HepG2 (cell line): ENCODE results near the gene TH. TPM values are rescaled to one million over a fixed set of nuclear protein-coding genes. Genes with fewer than 3 reads are reported as not detected.

Source experiments
- ARNTL ChIP-seq: sonication (generic); formaldehyde crosslinking; IDR thresholded peaks from 2 replicates; pipeline ENCODE4 v1.4.0; 2020; ENCODE audit warnings: mild to moderate bottlenecking, missing genetic modification reagents
- CBX5 ChIP-seq: sonication (generic); formaldehyde crosslinking; IDR thresholded peaks from 2 replicates; pipeline ENCODE4 v1.4.0; 2020; ENCODE audit warnings: missing genetic modification reagents, borderline replicate concordance
- JUN ChIP-seq: sonication (generic); formaldehyde crosslinking; IDR thresholded peaks from 2 replicates; pipeline ENCODE4 v1.4.0; 2020; ENCODE audit warnings: mild to moderate bottlenecking, missing genetic modification reagents
- KAT2B ChIP-seq: fragments of 150-350 bp; IDR thresholded peaks from 2 replicates; pipeline ENCODE4 v1.6.1; 2014; ENCODE audit warnings: low read depth, low read length, borderline replicate concordance
- SIN3A ChIP-seq: IDR thresholded peaks from 2 replicates; pipeline ENCODE4 v1.6.1; 2011; ENCODE audit warnings: low read depth, mild to moderate bottlenecking, control low read depth, low read length, borderline replicate concordance
- SPEN ChIP-seq: sonication (generic); formaldehyde crosslinking; IDR thresholded peaks from 2 replicates; pipeline ENCODE4 v1.5.1; 2020; ENCODE audit warnings: low read depth, mild to moderate bottlenecking, missing genetic modification reagents
- ZNF10 ChIP-seq: sonication (generic); formaldehyde crosslinking; IDR thresholded peaks from 2 replicates; pipeline ENCODE4 v1.4.0; 2020; ENCODE audit warnings: mild to moderate bottlenecking, low read depth, missing genetic modification reagents, borderline replicate concordance
- ZNF660 ChIP-seq: sonication (generic); formaldehyde crosslinking; IDR thresholded peaks from 2 replicates; pipeline ENCODE4 v1.5.1; 2020; ENCODE audit warnings: mild to moderate bottlenecking, low read depth, missing genetic modification reagents, borderline replicate concordance
- polyA plus RNA-seq, 8 experiments: library from polyadenylated mRNA; depleted of rRNA in 3 of 8; stranded (reverse) in 7 of 8; unstranded in 1 of 8; fragments of >200 nt; fragmentation: Illumina TruSeq in 4 of 8; extraction: Trizol in 4 of 8; gene quantifications; 2 replicates each; pipeline versions ENCODE4 v1.2.1 to v1.2.3, GENCODE V29; 2011 to 2016; ENCODE audit warnings: low read depth in 4 of 8, missing spikeins in 1 of 8, mixed read lengths in 1 of 8; ENCODE audit not compliant: insufficient read depth in 1 of 8
- total RNA-seq, 5 experiments: library from RNA; depleted of rRNA; stranded (reverse); fragments of >200 nt; fragmentation: Illumina TruSeq; extraction: Trizol; gene quantifications; 2 replicates each; pipeline ENCODE4 v1.2.3, GENCODE V29; 2016; ENCODE audit warnings: low read depth in 1 of 5
- TF ChIP-seq, protein P1 (sequence below): sonication (generic); formaldehyde crosslinking; IDR thresholded peaks from 2 replicates; pipeline ENCODE4 v1.8.1; 2022; ENCODE audit warnings: mild to moderate bottlenecking, missing genetic modification reagents
- TF ChIP-seq, protein P2 (sequence below): sonication (generic); formaldehyde crosslinking; IDR thresholded peaks from 2 replicates; pipeline ENCODE4 v1.8.0; 2022; ENCODE audit warnings: mild to moderate bottlenecking, missing genetic modification reagents, moderate library complexity

TH gene
- total and polyA plus RNA-seq, 2 of the 13 experiments (the other 11 are each of a cell fraction or from before 2014, with no cell fraction given) = 0.36 TPM; not detected in 1

DNA sequence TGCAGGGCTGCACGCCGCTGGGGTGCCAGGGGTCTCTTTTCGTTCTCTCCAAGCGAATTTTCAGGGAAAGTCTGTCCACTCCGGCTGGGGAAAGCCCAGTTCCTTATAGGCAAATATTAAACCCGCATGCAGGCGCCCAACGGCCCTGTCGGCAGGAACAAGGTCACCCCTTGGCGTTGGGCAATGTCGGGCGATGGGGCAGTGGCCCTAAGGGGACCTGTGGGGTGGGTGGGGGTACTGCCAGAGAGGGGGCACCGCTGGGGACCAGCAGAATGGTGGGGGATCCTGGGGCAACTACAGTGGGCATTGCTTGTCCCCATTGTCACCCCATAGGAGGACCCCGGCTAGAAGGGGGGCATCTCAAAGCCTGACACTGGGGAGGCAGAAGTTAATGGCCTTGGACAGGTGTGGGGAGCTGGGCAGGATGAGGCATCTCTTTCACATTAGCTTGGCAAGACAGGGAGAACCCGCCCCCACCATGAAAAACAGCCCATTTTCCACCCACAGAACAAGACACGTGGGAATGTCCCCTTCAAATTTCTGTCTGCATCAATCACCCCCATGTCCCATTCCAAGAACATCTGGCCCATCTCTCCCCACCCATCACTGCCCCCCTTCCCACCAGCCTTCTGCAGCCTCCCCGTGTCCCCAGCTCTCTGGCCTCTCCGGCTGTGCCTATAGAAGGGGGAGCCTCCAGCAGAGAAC is 26.9 kb downstream of the TH start (continued):
- TF ChIP-seq ZNF660 (CRISPR knock-in tag) = no peak
- TF ChIP-seq, protein P1, sequence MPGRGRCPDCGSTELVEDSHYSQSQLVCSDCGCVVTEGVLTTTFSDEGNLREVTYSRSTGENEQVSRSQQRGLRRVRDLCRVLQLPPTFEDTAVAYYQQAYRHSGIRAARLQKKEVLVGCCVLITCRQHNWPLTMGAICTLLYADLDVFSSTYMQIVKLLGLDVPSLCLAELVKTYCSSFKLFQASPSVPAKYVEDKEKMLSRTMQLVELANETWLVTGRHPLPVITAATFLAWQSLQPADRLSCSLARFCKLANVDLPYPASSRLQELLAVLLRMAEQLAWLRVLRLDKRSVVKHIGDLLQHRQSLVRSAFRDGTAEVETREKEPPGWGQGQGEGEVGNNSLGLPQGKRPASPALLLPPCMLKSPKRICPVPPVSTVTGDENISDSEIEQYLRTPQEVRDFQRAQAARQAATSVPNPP (CRISPR knock-in tag) = no peak
- TF ChIP-seq, protein P2, sequence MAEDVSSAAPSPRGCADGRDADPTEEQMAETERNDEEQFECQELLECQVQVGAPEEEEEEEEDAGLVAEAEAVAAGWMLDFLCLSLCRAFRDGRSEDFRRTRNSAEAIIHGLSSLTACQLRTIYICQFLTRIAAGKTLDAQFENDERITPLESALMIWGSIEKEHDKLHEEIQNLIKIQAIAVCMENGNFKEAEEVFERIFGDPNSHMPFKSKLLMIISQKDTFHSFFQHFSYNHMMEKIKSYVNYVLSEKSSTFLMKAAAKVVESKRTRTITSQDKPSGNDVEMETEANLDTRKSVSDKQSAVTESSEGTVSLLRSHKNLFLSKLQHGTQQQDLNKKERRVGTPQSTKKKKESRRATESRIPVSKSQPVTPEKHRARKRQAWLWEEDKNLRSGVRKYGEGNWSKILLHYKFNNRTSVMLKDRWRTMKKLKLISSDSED = no peak
- no peak for TF ChIP-seq ARNTL (CRISPR knock-in tag)
- TF ChIP-seq SIN3A = no peak
- no peak for TF ChIP-seq CBX5 (CRISPR knock-in tag)
- no peak for TF ChIP-seq SPEN (CRISPR knock-in tag)
- TF ChIP-seq KAT2B = no peak
- no peak for TF ChIP-seq ZNF10 (CRISPR knock-in tag)
- TF ChIP-seq JUN (CRISPR knock-in tag) = no peak
